Activated T-cell treated with anti-CD3 and anti-CD28 coated beads, Interleukin-2, amount 50 U/mL, for 24 hours (primary cell): ENCODE results near the gene AQP2.

ENCODE experiments used
- DNase-seq: peaks from one replicate; pipeline ENCODE4 v3.0.0-alpha.2; 2020
- H3K27ac Mint-ChIP-seq: 2 replicates; pipeline ENCODE4 v1.8.0; 2020; ENCODE audit warnings: mild to moderate bottlenecking, mixed read lengths
- H3K27me3 Mint-ChIP-seq: 2 replicates; pipeline ENCODE4 v1.8.0; 2020; ENCODE audit warnings: mixed read lengths
- H3K36me3 Mint-ChIP-seq: 2 replicates; pipeline ENCODE4 v1.8.0; 2020; ENCODE audit warnings: low read depth, mixed read lengths
- H3K4me1 Mint-ChIP-seq: 2 replicates; pipeline ENCODE4 v1.8.0; 2020; ENCODE audit warnings: low read depth, mixed read lengths
- H3K4me3 Mint-ChIP-seq: 2 replicates; pipeline ENCODE4 v1.8.0; 2020; ENCODE audit warnings: mild to moderate bottlenecking, moderate library complexity, mixed read lengths
- H3K9me3 Mint-ChIP-seq: 2 replicates; pipeline ENCODE4 v1.8.0; 2020; ENCODE audit warnings: mixed read lengths

AQP2 gene

GRCh38 chr12:49925433-49926204 lies 24.9 kb upstream of the AQP2 start:
- Mint-ChIP-seq H3K4me3 (no peak overlapping the region), H3K9me3 (no peaks in the 10 kb centered on the region), H3K36me3 (no peaks in the 10 kb centered on the region), H3K27ac (no peak overlapping the region), H3K4me1 (peaks cover 4% of the 10 kb centered on the region), H3K27me3 (no peaks in the 10 kb centered on the region)
- peak; percentile 5 for DNase-seq

GRCh38 chr12:49928471-49928870 lies 22.1 kb upstream of the AQP2 start:
- DNase-seq = peak; percentile 16
- H3K36me3 Mint-ChIP-seq = no peaks in the 10 kb centered on the region
- H3K27ac Mint-ChIP-seq = no peak overlapping the region
- H3K4me1 Mint-ChIP-seq = peaks cover 13% of the 10 kb centered on the region
- H3K9me3 Mint-ChIP-seq = no peaks in the 10 kb centered on the region
- no peak overlapping the region for H3K4me3 Mint-ChIP-seq
- no peaks in the 10 kb centered on the region for H3K27me3 Mint-ChIP-seq

GRCh38 chr12:49929581-49929980 lies 21.0 kb upstream of the AQP2 start:
- Mint-ChIP-seq H3K4me1 (peaks cover 13% of the 10 kb centered on the region), H3K27ac (no peak overlapping the region), H3K9me3 (no peaks in the 10 kb centered on the region), H3K36me3 (no peaks in the 10 kb centered on the region), H3K4me3 (no peak overlapping the region), H3K27me3 (no peaks in the 10 kb centered on the region)
- DNase-seq = peak; percentile 22

- no peak for DNase-seq
- peaks cover 13% of the 10 kb centered on the region for H3K4me1 Mint-ChIP-seq
- no peaks in the 10 kb centered on the region for H3K9me3 Mint-ChIP-seq
- H3K4me3 Mint-ChIP-seq = no peak overlapping the region
- H3K27me3 Mint-ChIP-seq = no peaks in the 10 kb centered on the region
- no peak overlapping the region for H3K27ac Mint-ChIP-seq
- H3K36me3 Mint-ChIP-seq = no peaks in the 10 kb centered on the region
Observed at GRCh38 chr12:49930515-49931288, 19.8 kb upstream of the AQP2 start.

- no peak overlapping the region for H3K4me3 Mint-ChIP-seq
- H3K36me3 Mint-ChIP-seq = no peaks in the 10 kb centered on the region
- peak; percentile 22 for DNase-seq
- H3K9me3 Mint-ChIP-seq = no peaks in the 10 kb centered on the region
- H3K4me1 Mint-ChIP-seq = peaks cover 11% of the 10 kb centered on the region
- H3K27ac Mint-ChIP-seq = no peak overlapping the region
- H3K27me3 Mint-ChIP-seq = no peaks in the 10 kb centered on the region
Observed at GRCh38 chr12:49932023-49932422, 18.5 kb upstream of the AQP2 start.

- Mint-ChIP-seq H3K27me3 (no peaks in the 10 kb centered on the region), H3K9me3 (no peaks in the 10 kb centered on the region), H3K4me1 (peaks cover 11% of the 10 kb centered on the region)
Observed at GRCh38 chr12:49932533-49933130, 17.9 kb upstream of the AQP2 start.

GRCh38 chr12:49933796-49934195 lies 16.7 kb upstream of the AQP2 start:
- H3K36me3 Mint-ChIP-seq = no peaks in the 10 kb centered on the region
- no peak overlapping the region for H3K4me3 Mint-ChIP-seq
- no peak overlapping the region for H3K27ac Mint-ChIP-seq
- DNase-seq = peak; percentile 13
- no peaks in the 10 kb centered on the region for H3K9me3 Mint-ChIP-seq
- no peaks in the 10 kb centered on the region for H3K27me3 Mint-ChIP-seq
- peaks cover 11% of the 10 kb centered on the region for H3K4me1 Mint-ChIP-seq

More at GRCh38 chr12:49932533-49933130, 17.9 kb upstream of the AQP2 start:
- H3K27ac Mint-ChIP-seq = no peak overlapping the region
- H3K36me3 Mint-ChIP-seq = no peaks in the 10 kb centered on the region
- H3K4me3 Mint-ChIP-seq = no peak overlapping the region
- no peak for DNase-seq

GRCh38 chr12:49934505-49934904 lies 16.0 kb upstream of the AQP2 start:
- H3K9me3 Mint-ChIP-seq = no peaks in the 10 kb centered on the region
- H3K36me3 Mint-ChIP-seq = no peaks in the 10 kb centered on the region
- H3K27me3 Mint-ChIP-seq = no peaks in the 10 kb centered on the region
- H3K4me1 Mint-ChIP-seq = peaks cover 11% of the 10 kb centered on the region
- DNase-seq = no peak
- no peak overlapping the region for H3K4me3 Mint-ChIP-seq
- no peak overlapping the region for H3K27ac Mint-ChIP-seq

- no peak overlapping the region for H3K4me3 Mint-ChIP-seq
- H3K4me1 Mint-ChIP-seq = no peaks in the 10 kb centered on the region
- H3K27me3 Mint-ChIP-seq = no peaks in the 10 kb centered on the region
- no peak overlapping the region for H3K27ac Mint-ChIP-seq
- H3K36me3 Mint-ChIP-seq = no peaks in the 10 kb centered on the region
- no peak for DNase-seq
- H3K9me3 Mint-ChIP-seq = no peaks in the 10 kb centered on the region
Observed at GRCh38 chr12:49936925-49937324, 13.6 kb upstream of the AQP2 start.

GRCh38 chr12:49937639-49938300 lies 12.8 kb upstream of the AQP2 start:
- Mint-ChIP-seq H3K9me3 (no peaks in the 10 kb centered on the region), H3K4me3 (no peak overlapping the region), H3K4me1 (peaks cover 2% of the 10 kb centered on the region), H3K27ac (no peak overlapping the region), H3K27me3 (no peaks in the 10 kb centered on the region), H3K36me3 (no peaks in the 10 kb centered on the region)
- DNase-seq = peak; percentile 16

- H3K9me3 Mint-ChIP-seq = no peaks in the 10 kb centered on the region
- H3K36me3 Mint-ChIP-seq = no peaks in the 10 kb centered on the region
- peak; percentile 5 for DNase-seq
- H3K4me1 Mint-ChIP-seq = peaks cover 9% of the 10 kb centered on the region
- no peaks in the 10 kb centered on the region for H3K27me3 Mint-ChIP-seq
- no peak overlapping the region for H3K4me3 Mint-ChIP-seq
- no peak overlapping the region for H3K27ac Mint-ChIP-seq
Observed at GRCh38 chr12:49939307-49939706, 11.2 kb upstream of the AQP2 start.

- peak; percentile 5 for DNase-seq
- no peak overlapping the region for H3K27ac Mint-ChIP-seq
- H3K36me3 Mint-ChIP-seq = no peaks in the 10 kb centered on the region
- no peaks in the 10 kb centered on the region for H3K27me3 Mint-ChIP-seq
- no peak overlapping the region for H3K4me3 Mint-ChIP-seq
- H3K4me1 Mint-ChIP-seq = peaks cover 13% of the 10 kb centered on the region
- no peaks in the 10 kb centered on the region for H3K9me3 Mint-ChIP-seq
Observed at GRCh38 chr12:49939707-49940106, 10.8 kb upstream of the AQP2 start.

GRCh38 chr12:49941556-49942511 lies 8.7 kb upstream of the AQP2 start:
- no peak overlapping the region for H3K4me3 Mint-ChIP-seq
- no peaks in the 10 kb centered on the region for H3K36me3 Mint-ChIP-seq
- H3K9me3 Mint-ChIP-seq = no peaks in the 10 kb centered on the region
- no peak overlapping the region for H3K27ac Mint-ChIP-seq
- no peaks in the 10 kb centered on the region for H3K27me3 Mint-ChIP-seq
- peaks cover 32% of the 10 kb centered on the region for H3K4me1 Mint-ChIP-seq
- DNase-seq = peak; percentile 22

- H3K4me1 Mint-ChIP-seq = peaks cover 32% of the 10 kb centered on the region
- no peaks in the 10 kb centered on the region for H3K36me3 Mint-ChIP-seq
- H3K27ac Mint-ChIP-seq = no peak overlapping the region
- H3K27me3 Mint-ChIP-seq = no peaks in the 10 kb centered on the region
- no peak overlapping the region for H3K4me3 Mint-ChIP-seq
- no peak for DNase-seq
- no peaks in the 10 kb centered on the region for H3K9me3 Mint-ChIP-seq
Observed at GRCh38 chr12:49942512-49942893, 8.0 kb upstream of the AQP2 start.
